SK-MEL-5 (cell line): ENCODE measurements around the gene LRRC47. TPM values are rescaled to one million over a fixed set of nuclear protein-coding genes. Genes with fewer than 3 reads are reported as not detected.

Experiments
- DNase-seq: peaks from one replicate; pipeline ENCODE4 v3.0.0-alpha.2; 2016; ENCODE audit warnings: low read depth, low spot score
- in situ Hi-C: cut with HindIII; loops from 2 replicates; pipeline ENCODE4 v1.10.0; 2016; ENCODE audit warnings: low sequenced_read_pairs, high pct_unique_total_duplicates, low pct_unique_long_range_greater_than_20kb
- total RNA-seq: library from RNA; depleted of rRNA; stranded (reverse); fragments of >200 nt; shearing (Covaris generic); gene quantifications from 2 replicates; pipeline ENCODE4 v1.2.3, GENCODE V29; 2014

Gene LRRC47
- total RNA-seq, 1 experiment from 2014 or later: 27.9 TPM

- in situ Hi-C loops: no loop called here
- no peak for DNase-seq
These were observed 51.7 kb downstream of the LRRC47 start for GRCh38 chr1:3744646-3745045.

DNA sequence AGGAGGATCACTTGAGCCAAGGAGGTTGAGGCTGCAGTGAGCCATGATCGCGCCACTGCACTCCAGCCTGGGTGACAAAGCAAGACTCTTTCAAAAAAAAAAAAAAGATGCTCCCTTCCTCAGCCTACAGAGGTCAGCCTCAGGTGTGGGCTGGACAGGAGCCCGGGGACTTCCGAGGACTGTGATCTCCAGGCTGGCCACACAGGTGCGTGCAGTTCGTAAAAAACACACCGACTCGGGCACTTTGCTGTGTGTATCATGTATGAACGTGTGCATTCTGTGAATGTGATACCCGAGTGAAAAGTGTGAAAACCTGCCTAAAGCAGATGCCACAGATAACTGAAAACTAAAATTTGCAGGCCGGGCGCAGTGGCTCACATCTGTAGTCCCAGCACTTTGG, 52.5 kb downstream of the LRRC47 start:
- in situ Hi-C loops: no loop called here
- DNase-seq: no peak

DNA sequence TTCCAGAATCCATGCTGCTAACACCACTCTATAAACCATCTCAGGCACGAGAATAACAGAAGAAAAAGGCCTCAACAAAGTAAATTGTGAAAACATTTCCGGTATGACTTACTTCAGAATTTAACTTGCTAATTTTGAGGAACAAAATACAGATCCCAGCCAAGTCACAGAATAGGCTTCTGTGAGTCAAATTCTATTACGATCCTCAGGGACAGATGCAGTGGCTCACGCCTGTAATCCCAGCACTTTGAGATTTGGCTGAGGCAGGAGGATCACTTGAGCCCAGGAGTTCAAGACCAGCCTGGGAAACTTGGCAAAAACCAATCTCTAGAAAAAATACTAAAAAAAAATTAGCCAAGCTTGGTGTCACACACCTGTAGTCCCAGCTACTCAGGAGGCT, 52.9 kb downstream of the LRRC47 start:
- no peak for DNase-seq
- in situ Hi-C loops: no loop called here

- in situ Hi-C loops: no loop called here
- no peak for DNase-seq
These were observed 53.6 kb downstream of the LRRC47 start for GRCh38 chr1:3742439-3743298.

DNA sequence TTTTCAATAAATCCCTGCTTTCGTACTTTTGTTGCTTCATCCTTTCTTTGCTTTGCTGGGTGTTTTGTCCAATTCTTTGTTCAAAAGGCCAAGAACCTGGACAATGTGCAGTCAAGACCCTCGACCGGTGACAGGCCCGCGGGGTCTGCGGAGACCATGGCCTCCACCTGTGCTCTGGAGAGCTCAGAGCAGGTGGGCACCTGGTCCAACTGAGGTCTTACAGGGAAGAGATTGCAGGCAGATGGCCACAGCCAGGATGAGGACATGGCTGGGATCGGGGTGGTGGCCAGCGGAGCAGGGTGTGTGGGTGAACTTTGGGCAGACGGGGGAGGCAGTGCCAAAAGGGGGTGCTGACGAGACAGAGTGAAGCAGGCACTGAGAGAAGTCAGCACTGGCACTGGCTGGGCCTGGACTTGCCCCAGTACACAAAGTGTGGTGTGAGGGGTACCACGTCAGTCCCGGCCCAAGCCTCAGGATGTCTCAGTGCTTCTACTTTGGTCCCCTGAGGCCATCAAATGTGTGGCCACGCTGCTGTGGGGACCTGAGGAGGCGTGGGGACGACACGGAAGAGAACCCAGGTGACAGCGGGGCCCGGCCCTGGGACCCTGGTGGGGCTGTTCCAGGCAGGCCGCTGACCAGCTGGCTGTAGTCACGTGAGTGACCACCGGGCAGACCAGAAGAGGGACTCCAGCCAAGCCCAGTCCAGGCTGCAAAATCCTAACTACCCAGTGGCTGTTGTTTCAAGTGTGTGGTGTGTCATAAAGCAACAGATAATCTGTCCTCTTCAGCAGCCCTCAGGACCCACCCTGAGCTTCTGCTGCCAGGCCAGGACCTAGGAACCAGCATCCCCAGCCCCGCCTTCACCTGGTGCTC, 54.5 kb downstream of the LRRC47 start:
- in situ Hi-C loops: no loop called here
- DNase-seq: no peak

DNA sequence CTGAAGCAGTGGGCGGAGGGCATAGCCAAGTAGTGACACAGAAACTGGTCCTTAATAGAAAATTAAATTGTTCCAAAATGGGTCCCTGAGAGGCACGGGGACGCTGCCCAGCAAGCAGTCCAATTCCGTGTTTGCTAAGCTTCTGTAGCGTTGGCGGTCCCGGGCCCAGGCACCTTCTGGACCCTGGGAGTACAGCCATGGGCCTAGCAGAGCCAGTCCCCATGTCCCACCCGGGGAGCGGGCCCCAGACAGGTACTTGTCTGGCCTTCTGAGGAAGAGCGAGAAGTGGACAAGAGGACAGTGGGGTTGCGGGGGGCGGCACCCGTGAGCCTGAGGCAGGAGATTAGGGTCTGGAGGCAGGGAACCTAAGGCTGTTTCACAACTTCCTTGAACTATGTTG, 55.5 kb downstream of the LRRC47 start:
- in situ Hi-C loops: no loop called here
- no peak for DNase-seq

DNA sequence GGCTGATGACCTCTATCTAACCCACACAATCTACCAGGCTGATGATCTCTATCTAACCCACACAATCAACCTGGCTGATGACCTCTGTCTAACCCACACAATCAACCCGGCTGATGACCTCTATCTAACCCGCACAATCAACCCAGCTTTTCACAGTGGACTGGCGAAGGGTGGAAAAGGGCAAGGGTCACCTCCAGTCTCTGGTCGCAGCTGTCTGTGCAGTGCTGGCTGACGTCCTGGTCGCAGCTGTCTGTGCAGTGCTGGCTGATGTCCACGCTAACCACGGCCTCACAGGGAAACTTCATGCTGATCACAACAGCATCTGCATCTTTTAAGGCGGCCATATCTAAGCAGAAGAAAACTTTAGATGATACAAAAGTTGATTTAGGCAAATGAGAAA, 56.3 kb downstream of the LRRC47 start:
- no peak for DNase-seq
- in situ Hi-C loops: no loop called here

DNA sequence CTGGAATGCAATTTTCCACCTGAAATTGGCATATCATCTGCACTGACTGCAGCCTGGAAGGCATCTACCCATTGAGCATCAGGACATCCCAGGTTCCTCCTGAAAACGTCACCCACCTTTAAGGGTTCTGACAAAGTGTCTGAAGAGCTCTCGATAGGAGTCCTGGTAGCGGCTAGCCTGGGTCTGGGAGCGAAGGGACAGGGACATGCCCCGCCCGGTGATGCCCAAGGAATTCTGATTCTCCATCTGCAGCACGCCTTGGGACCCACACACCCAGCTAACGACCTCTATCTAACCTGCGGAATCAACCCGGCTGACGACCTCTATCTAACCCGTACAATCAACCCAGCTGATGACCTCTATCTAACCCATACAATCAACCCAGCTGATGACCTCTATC, 57.4 kb downstream of the LRRC47 start:
- in situ Hi-C loops: no loop called here
- no peak for DNase-seq

DNA sequence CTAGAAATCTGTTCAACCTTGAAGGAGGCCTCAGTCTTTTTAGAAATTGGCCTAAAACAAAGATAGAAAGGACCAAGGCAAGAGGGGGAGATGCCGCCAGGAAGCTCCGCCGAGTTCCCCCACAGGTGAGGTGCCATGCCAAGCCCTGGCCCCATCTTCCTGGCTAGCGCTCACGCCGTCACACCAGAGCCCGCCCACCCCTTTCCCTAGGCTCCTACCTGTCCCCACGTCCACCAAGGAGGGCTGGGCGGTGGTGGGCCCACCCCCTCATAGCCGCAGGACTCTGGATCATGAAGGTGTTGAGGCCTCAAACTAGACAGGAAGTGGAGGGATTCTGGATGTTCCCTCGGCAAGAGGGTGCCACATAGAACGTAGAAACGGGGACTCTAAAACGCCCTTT, 59.6 kb downstream of the LRRC47 start:
- no peak for DNase-seq
- in situ Hi-C loops: no loop called here

GRCh38 chr1:3736131-3736561, 60.2 kb downstream of the LRRC47 start:
- in situ Hi-C loops: no loop called here
- no peak for DNase-seq

DNA sequence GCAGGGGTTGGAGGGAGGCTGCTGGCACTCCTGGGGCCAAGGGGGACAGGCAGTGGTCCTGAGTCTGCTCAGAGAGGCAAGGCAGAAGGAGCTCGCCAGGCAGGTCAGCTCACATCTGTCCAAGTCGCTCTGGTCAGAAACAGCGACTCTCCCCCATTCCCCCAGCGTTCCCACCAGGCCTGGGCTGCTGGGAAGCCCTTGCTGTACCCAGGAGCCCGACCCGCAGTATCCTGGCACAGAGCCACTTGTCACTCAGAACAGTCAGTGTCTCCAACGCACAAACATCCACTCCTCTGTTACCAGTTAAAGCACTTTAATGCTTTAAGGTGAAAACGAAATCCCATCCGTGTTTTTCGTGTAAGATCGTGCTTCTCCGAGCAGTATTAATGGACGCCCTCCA, 60.6 kb downstream of the LRRC47 start:
- in situ Hi-C loops: no loop called here
- no peak for DNase-seq

- in situ Hi-C loops: no loop called here
- no peak for DNase-seq
These were observed 61.1 kb downstream of the LRRC47 start for GRCh38 chr1:3735027-3735681.

GRCh38 chr1:3734602-3735001, 61.7 kb downstream of the LRRC47 start:
- DNase-seq: no peak
- in situ Hi-C loops: no loop called here

GRCh38 chr1:3733883-3734589, 62.3 kb downstream of the LRRC47 start:
- DNase-seq: no peak
- in situ Hi-C loops: no loop called here

GRCh38 chr1:3733094-3733882, 63.0 kb downstream of the LRRC47 start:
- in situ Hi-C loops: no loop called here
- DNase-seq: no peak

DNA sequence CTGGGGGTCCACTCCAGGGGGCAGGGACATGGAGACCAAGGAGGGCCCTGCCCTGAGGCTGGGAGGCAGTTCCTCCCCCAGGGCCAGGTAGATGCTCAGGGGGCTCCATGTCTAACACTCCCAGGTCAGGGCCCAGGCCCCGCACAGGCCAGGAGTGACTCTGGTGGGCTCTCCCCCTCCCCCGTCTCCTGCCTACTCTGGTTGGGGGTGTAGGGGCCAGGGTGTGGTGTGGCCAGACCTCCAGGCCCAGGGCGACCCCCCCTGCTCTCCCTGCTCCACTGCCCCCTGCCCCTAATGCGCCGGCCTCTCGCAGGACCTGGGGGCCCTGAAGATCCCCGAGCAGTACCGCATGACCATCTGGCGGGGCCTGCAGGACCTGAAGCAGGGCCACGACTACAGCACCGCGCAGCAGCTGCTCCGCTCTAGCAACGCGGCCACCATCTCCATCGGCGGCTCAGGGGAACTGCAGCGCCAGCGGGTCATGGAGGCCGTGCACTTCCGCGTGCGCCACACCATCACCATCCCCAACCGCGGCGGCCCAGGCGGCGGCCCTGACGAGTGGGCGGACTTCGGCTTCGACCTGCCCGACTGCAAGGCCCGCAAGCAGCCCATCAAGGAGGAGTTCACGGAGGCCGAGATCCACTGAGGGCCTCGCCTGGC, 63.7 kb downstream of the LRRC47 start:
- DNase-seq: no peak
- in situ Hi-C loops: no loop called here
